SIG-M5 (cell line): ENCODE data around the gene NPC1L1.
A peak's percentile ranks its signal among the peaks of the same experiment; 100 is the strongest.

Source experiments
- DNase-seq: peaks from one replicate; lab custom pipeline; 2025; lab: John Stamatoyannopoulos, UW

Gene NPC1L1

GRCh38 chr7:44541028-44541869 is at the start of gene NPC1L1:
Gene NPC1L1 (minus strand): TSS chr7:44541330. CDS start chr7:44541259, 71 bp downstream.
- no peak for DNase-seq

- no peak for DNase-seq
Observed at GRCh38 chr7:44590910-44591309, 49.8 kb upstream of the NPC1L1 start.

- no peak for DNase-seq
Observed at GRCh38 chr7:44587843-44588711, 46.9 kb upstream of the NPC1L1 start.

GRCh38 chr7:44583146-44583865 is 42.2 kb upstream of the NPC1L1 start:
- DNase-seq = no peak

- DNase-seq = peak; percentile 93
Observed at GRCh38 chr7:44581879-44582603, 40.9 kb upstream of the NPC1L1 start, which contains the start of gene TMED4. Gene TMED4 (minus strand): TSS chr7:44582231. CDS start chr7:44582206, 25 bp downstream.

- no peak for DNase-seq
Observed at GRCh38 chr7:44580945-44581878, 40.1 kb upstream of the NPC1L1 start.

- DNase-seq = no peak
Observed at GRCh38 chr7:44576228-44576627, 35.1 kb upstream of the NPC1L1 start.

GRCh38 chr7:44575054-44575453 is 33.9 kb upstream of the NPC1L1 start:
- DNase-seq = no peak

- no peak for DNase-seq
Observed at GRCh38 chr7:44574287-44574872, 33.2 kb upstream of the NPC1L1 start.

- peak; percentile 67 for DNase-seq
Observed at GRCh38 chr7:44573464-44574286, 32.5 kb upstream of the NPC1L1 start, which contains the start of gene DDX56. Gene DDX56 (minus strand): TSS chr7:44573908. CDS start chr7:44573895, 13 bp downstream.

- no peak for DNase-seq
Observed at GRCh38 chr7:44572771-44573170, 31.6 kb upstream of the NPC1L1 start.

GRCh38 chr7:44569959-44570358 is 28.8 kb upstream of the NPC1L1 start:
- no peak for DNase-seq

GRCh38 chr7:44568771-44569560 is 27.8 kb upstream of the NPC1L1 start:
- no peak for DNase-seq

GRCh38 chr7:44567884-44568283 is 26.8 kb upstream of the NPC1L1 start:
- DNase-seq = no peak

GRCh38 chr7:44566680-44567079 is 25.6 kb upstream of the NPC1L1 start:
- no peak for DNase-seq

- DNase-seq = no peak
Observed at GRCh38 chr7:44565795-44566559, 24.8 kb upstream of the NPC1L1 start.

GRCh38 chr7:44565097-44565794 is 24.1 kb upstream of the NPC1L1 start:
- no peak for DNase-seq
